GM18502 (cell line): ENCODE measurements around the gene TIMP2.
"Not testable (repeated sequence)": the region's sequence is repeated elsewhere in the genome, so short reads cannot be mapped to it uniquely, and the experiment has no call there.

Experiments used
- ATAC-seq: cut with Tn5 transposase; IDR thresholded peaks from one replicate; pipeline ENCODE4 v1.9.1; 2021; ENCODE audit warnings: mild to moderate bottlenecking; ENCODE audit not compliant: unreplicated experiment, poor library complexity

Gene TIMP2

DNA sequence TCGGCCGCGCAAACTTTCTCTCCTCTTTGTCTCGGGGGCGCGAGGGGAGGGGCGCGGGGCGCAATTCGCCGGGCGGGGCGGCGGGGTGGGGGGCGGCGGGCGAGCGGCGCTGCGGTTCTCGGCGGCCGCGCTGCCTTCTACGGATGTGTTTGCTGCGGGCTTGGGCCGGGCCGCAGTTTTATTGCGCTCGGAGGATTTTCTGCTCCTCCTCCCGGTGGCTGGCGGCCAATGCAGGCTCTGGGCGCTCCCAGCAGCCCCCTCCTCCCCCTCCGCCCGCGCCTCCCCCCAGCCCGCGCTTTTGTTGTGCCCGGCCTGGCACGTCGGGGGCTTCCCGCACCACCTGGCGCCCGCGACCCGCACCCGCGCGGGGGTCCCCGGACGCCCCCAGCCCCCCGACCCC lies at the start of gene TIMP2:
Gene TIMP2 (minus strand): TSS at position 154 of the 400 bp plus-strand sequence. CDS start 299 bp downstream, outside the sequence.
- ATAC-seq, result no peak

- no peak for ATAC-seq
These were observed 48.8 kb upstream of the TIMP2 start for GRCh38 chr17:78973792-78974520.

DNA sequence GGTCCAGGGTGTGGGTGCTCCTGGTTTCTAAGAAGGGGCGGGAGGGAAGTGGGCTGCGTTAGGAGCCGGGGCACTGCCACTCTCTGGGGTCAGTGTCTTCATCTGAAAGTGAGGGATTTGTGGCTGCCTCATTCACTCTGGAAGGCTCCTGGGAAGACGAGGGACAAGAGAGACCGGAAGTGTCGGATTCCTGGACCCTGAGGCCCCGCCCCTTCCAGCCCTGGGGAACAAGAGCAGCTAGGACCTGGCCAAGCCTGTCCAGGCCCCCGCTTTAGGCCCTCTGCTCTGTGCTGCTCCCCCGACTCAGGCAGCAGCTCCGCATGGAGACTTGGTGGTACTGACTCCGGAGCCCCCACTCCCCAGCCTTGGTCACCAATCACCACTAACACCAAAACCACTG lies 48.0 kb upstream of the TIMP2 start:
- ATAC-seq, result no peak

- no peak for ATAC-seq
These were observed 47.4 kb upstream of the TIMP2 start for GRCh38 chr17:78972507-78973105.

- ATAC-seq, result no peak
These were observed 46.7 kb upstream of the TIMP2 start for GRCh38 chr17:78971756-78972506.

GRCh38 chr17:78970834-78971755 lies 45.9 kb upstream of the TIMP2 start:
- no peak for ATAC-seq

GRCh38 chr17:78969865-78970264 lies 44.7 kb upstream of the TIMP2 start:
- ATAC-seq, result no peak

DNA sequence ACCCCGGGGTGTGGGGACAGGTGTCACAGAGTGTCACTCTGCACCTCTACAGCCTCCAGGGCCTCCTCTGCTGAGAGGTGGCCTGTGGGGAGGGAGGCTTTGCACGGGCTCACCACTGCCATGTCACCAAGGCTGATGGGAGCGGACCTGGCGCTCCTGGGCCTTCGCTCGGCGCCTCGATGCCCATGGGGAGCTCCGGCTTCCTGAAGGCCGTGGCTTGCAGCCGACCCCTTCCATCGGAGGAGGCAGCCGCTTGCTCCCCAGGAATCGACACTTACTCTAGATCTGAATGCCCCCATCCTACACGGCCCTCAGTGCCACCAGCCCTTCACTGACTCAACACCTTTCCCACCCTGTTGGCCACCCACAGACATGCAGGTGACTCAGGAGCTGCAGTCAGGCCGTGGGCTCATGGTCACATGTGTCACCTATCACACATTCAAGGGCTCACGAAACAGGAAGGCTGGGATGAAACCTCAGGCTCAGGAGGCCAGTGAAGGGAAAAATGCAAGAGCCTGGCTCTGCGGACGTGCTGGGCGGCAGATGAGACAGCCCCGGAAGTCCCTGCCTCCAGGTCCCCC lies 42.7 kb upstream of the TIMP2 start:
- no peak for ATAC-seq

GRCh38 chr17:78966910-78967600 lies 41.9 kb upstream of the TIMP2 start:
- ATAC-seq, result no peak

GRCh38 chr17:78966123-78966813 lies 41.1 kb upstream of the TIMP2 start:
- ATAC-seq, result no peak

GRCh38 chr17:78965491-78965924 lies 40.3 kb upstream of the TIMP2 start:
- ATAC-seq, result no peak

DNA sequence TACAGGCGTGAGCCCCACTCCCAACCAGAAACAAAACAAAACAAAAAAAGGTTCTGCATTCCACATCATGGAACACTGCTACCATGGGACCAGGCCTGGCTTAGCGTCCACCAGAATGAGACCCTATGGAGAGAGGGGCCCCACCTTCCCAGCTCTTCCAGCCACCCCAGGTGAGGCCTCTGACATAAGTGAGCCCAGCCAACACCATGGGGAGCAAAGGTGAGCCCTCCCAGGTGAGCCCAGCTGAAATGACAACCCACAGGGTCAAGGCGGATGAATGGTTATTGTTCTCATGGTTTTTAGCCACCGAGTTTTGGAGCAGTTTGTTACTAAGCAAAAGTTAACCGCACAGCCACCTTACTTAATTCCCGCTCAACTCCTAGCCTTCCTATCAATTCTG lies 38.2 kb upstream of the TIMP2 start:
- ATAC-seq, result no peak

GRCh38 chr17:78962984-78963348 lies 37.8 kb upstream of the TIMP2 start:
- ATAC-seq, result not testable (repeated sequence)

DNA sequence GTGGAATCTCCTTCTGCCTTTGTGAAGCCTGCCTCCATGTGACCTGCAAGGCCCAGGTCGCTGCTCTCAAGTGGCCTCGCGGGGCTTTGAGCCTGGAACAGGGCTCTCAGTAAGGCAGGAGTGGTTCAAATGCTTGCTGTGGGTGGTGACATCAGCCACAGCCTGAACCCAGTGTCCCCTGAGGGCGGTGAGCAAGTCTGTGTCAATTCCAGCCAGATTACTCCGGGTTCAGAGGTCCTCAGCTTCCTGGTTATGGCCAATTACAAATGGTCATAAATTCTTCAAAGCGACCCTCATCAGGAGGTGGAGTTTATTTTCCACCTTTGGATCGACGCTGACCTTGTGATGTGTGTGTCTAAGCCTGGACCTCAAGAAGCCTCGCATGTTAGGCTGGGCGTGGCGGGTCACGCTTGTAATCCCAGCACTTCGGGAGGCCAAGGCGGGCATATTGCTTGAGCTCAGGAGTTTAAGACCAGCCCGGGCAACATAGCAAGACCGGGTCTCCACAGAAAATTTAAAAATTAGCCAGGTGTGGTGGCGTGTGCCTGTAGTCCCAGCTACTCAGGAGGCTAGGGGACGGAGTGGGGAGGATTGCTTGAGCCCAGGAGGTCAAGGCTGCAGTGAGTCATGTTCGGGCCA lies 37.3 kb upstream of the TIMP2 start:
- no peak for ATAC-seq

- ATAC-seq, result no peak
These were observed 36.4 kb upstream of the TIMP2 start for GRCh38 chr17:78961571-78961970.

- no peak for ATAC-seq
These were observed 35.7 kb upstream of the TIMP2 start for GRCh38 chr17:78960928-78961327.

DNA sequence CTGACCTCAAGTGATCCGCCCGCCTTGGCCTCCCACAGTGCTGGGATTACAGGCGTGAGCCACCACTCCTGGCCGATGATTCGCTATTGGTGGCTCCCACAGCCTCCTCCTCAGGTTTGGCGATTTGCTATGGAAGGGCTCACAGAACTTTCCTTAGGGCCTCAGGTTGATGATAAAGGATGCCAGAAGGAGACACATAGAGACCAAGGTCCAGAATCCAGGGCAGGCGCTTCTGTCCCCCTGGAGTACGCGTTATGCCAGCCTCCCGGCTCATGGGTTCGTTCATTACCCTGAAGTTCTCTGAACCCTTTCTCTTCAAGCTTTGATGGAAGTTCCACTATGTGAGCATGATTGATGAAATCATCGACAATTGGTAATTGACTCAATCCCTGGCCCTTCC lies 34.6 kb upstream of the TIMP2 start:
- ATAC-seq, result no peak

GRCh38 chr17:78958641-78959127 lies 33.5 kb upstream of the TIMP2 start:
- ATAC-seq, result no peak
